HCT116 (cell line): ENCODE results near the gene STK32C. TPM values are rescaled to one million over a fixed set of nuclear protein-coding genes. Genes with fewer than 3 reads are reported as not detected.

Experiments
- ATAC-seq: fragments of 200-7000 bp; cut with Tn5 transposase; 2 replicates; pipeline ENCODE4 v1.9.1; 2020; ENCODE audit warnings: mild to moderate bottlenecking, moderate library complexity
- BruUV-seq: library from RNA; stranded (reverse); fragments of 400-500 nt; replicated peaks from 2 replicates; lab custom pipeline; 2021; lab: Mats Ljungman, UMichigan
- CTCF ChIA-PET: fragments of 300-600 bp; sonication (Branson Sonifier 250); formaldehyde crosslinking; loops from one replicate; lab custom pipeline; 2021; ENCODE audit warnings: antibody characterized with exemption; lab: Charles Lee
- POLR2A ChIA-PET: fragments of 300-600, 350-600 bp; sonication (Branson Sonifier 250); formaldehyde crosslinking; loops from one replicate; lab custom pipeline; 2021; ENCODE audit warnings: antibody characterized with exemption; lab: Charles Lee
- RAD21 ChIA-PET, 2 experiments: fragments of 300-600 bp; sonication (Branson Sonifier 250); formaldehyde crosslinking; loops; one replicate each; lab custom pipeline; 2023; ENCODE audit warnings: low total read pairs in 2 of 2; ENCODE audit not compliant: uncharacterized antibody in 2 of 2, unreplicated experiment in 2 of 2, low non-redundant PET in 1 of 2; lab: Charles Lee
- DNase-seq: peaks from one replicate; pipeline ENCODE4 v3.0.0-alpha.2; 2010; ENCODE audit warnings: low read depth, low spot score
- H2AFZ ChIP-seq: fragments of 200-600 bp; shearing (Covaris generic), sonication (generic); 2 replicates; pipeline ENCODE4 v1.6.1; 2017; ENCODE audit warnings: low read depth, mixed run types, mixed read lengths, antibody characterized with exemption, low read length; ENCODE audit not compliant: poor library complexity, severe bottlenecking
- H3K27ac ChIP-seq: 2 replicates; pipeline ENCODE4 v1.5.1; 2012; ENCODE audit warnings: low read depth, low read length
- H3K27me3 ChIP-seq: fragments of 200-600 bp; sonication (generic); 2 replicates; pipeline ENCODE4 v1.6.1; 2016; ENCODE audit warnings: mixed run types, low read length, mixed read lengths; ENCODE audit not compliant: insufficient read depth
- H3K36me3 ChIP-seq, 2 experiments: fragments of 200-500 bp in 1 of 2; fragments of 200-600 bp in 1 of 2; sonication (Bioruptor generic) in 1 of 2; sonication (generic) in 1 of 2; 2 replicates each; pipeline versions ENCODE4 v1.5.1 to v1.6.1; 2014 to 2016; ENCODE audit warnings: low read length in 2 of 2, inconsistent platforms in 1 of 2, mixed read lengths in 1 of 2, mixed run types in 1 of 2; ENCODE audit not compliant: insufficient read depth in 2 of 2, control insufficient read depth in 1 of 2
- H3K4me1 ChIP-seq, 2 experiments: fragments of 200-600 bp in 1 of 2; sonication (generic) in 1 of 2; 2 replicates each; pipeline versions ENCODE4 v1.5.1 to v1.6.1; 2012 to 2017; ENCODE audit warnings: low read length in 2 of 2, inconsistent platforms in 1 of 2, mild to moderate bottlenecking in 1 of 2, mixed read lengths in 1 of 2, mixed run types in 1 of 2, moderate library complexity in 1 of 2; ENCODE audit not compliant: insufficient read depth in 2 of 2, control insufficient read depth in 1 of 2
- H3K4me2 ChIP-seq: fragments of 200-600 bp; sonication (generic); 2 replicates; pipeline ENCODE4 v1.6.1; 2017; ENCODE audit warnings: mixed run types, low read length, mixed read lengths
- H3K4me3 ChIP-seq, 2 experiments: fragments of 200-600 bp in 1 of 2; sonication (generic) in 1 of 2; replicated peaks in 1 of 2; 2 replicates each; pipeline ENCODE4 v1.5.1; 2011 to 2016; ENCODE audit warnings: low read length in 2 of 2, control low read depth in 1 of 2, low read depth in 1 of 2, mild to moderate bottlenecking in 1 of 2, mixed read lengths in 1 of 2, mixed run types in 1 of 2
- H3K79me2 ChIP-seq: fragments of 200-600 bp; sonication (generic); 2 replicates; pipeline ENCODE4 v1.6.1; 2017; ENCODE audit warnings: mild to moderate bottlenecking, mixed run types, low read length, moderate library complexity, mixed read lengths; ENCODE audit not compliant: insufficient read depth
- H3K9ac ChIP-seq: fragments of 200-600 bp; sonication (generic); 2 replicates; pipeline ENCODE4 v1.6.1; 2016; ENCODE audit warnings: low read length, mixed read lengths
- H3K9me2 ChIP-seq: fragments of 200-600 bp; sonication (generic), shearing (Covaris generic); 2 replicates; pipeline ENCODE4 v1.6.1; 2017; ENCODE audit warnings: mixed run types, mild to moderate bottlenecking, moderate library complexity; ENCODE audit not compliant: insufficient read depth
- H3K9me3 ChIP-seq, 2 experiments: fragments of 200-500 bp in 1 of 2; fragments of 200-600 bp in 1 of 2; sonication (Bioruptor generic) in 1 of 2; sonication (generic) in 1 of 2; 2 replicates each; pipeline ENCODE4 v1.6.1; 2014 to 2017; ENCODE audit warnings: low read length in 2 of 2, mixed read lengths in 2 of 2, inconsistent platforms in 1 of 2, low read depth in 1 of 2, mild to moderate bottlenecking in 1 of 2, mixed run types in 1 of 2, moderate library complexity in 1 of 2; ENCODE audit not compliant: control insufficient read depth in 1 of 2, insufficient read depth in 1 of 2
- H4K20me1 ChIP-seq: fragments of 200-600 bp; sonication (generic), shearing (Covaris generic); 2 replicates; pipeline ENCODE4 v1.6.1; 2017; ENCODE audit warnings: mixed run types, mild to moderate bottlenecking, moderate library complexity; ENCODE audit not compliant: insufficient read depth
- CBX3 ChIP-seq: IDR thresholded peaks from 2 replicates; pipeline ENCODE4 v1.6.1; 2012; ENCODE audit warnings: low read depth
- CEBPB ChIP-seq: IDR thresholded peaks from 2 replicates; pipeline ENCODE4 v1.6.1; 2012; ENCODE audit warnings: low read depth
- POLR2A ChIP-seq: IDR thresholded peaks from 2 replicates; pipeline ENCODE4 v1.7.0; 2011; ENCODE audit warnings: borderline replicate concordance; ENCODE audit not compliant: insufficient read depth, insufficient read length; ENCODE audit errors: extremely low read depth
- POLR2AphosphoS5 ChIP-seq: IDR thresholded peaks from 2 replicates; pipeline ENCODE4 v1.6.1; 2011; ENCODE audit warnings: mild to moderate bottlenecking, low read depth, low read length, moderate library complexity
- RAD21 ChIP-seq: IDR thresholded peaks from 2 replicates; pipeline ENCODE4 v1.6.1; 2012; ENCODE audit warnings: low read depth, mild to moderate bottlenecking
- TCF7L2 ChIP-seq: IDR thresholded peaks from 2 replicates; pipeline ENCODE4 v1.7.0; 2011; ENCODE audit warnings: borderline replicate concordance, inconsistent platforms; ENCODE audit not compliant: insufficient read depth, insufficient read length; ENCODE audit errors: extremely low read depth
- YY1 ChIP-seq: IDR thresholded peaks from 2 replicates; pipeline ENCODE4 v1.6.1; 2011; ENCODE audit warnings: low read length, low read depth, moderate library complexity, mild to moderate bottlenecking; ENCODE audit not compliant: insufficient replicate concordance; ENCODE audit errors: extremely low read depth
- ZNF274 ChIP-seq: fragments of 200-500 bp; sonication (Bioruptor generic); IDR thresholded peaks from 2 replicates; pipeline ENCODE4 v1.6.1; 2014; ENCODE audit warnings: mild to moderate bottlenecking, low read depth, low read length, inconsistent platforms
- intact Hi-C: fragments of 100-400 bp; cut with micrococcal nuclease; formaldehyde crosslinking; loops from 2 replicates; pipeline ENCODE4 v1.10.0; 2022
- total RNA-seq: library from RNA; stranded (reverse); gene quantifications from one replicate; pipeline ENCODE4 v1.2.1, GENCODE V29; 2021; ENCODE audit not compliant: unreplicated experiment
- TF ChIP-seq, protein P1 (sequence below): IDR thresholded peaks from 2 replicates; pipeline ENCODE4 v1.6.1; 2012
- TF ChIP-seq, protein P2 (sequence below): IDR thresholded peaks from 2 replicates; pipeline ENCODE4 v1.6.1; 2012

The STK32C gene
- total RNA-seq, 1 experiment from 2014 or later: 29.7 TPM

DNA sequence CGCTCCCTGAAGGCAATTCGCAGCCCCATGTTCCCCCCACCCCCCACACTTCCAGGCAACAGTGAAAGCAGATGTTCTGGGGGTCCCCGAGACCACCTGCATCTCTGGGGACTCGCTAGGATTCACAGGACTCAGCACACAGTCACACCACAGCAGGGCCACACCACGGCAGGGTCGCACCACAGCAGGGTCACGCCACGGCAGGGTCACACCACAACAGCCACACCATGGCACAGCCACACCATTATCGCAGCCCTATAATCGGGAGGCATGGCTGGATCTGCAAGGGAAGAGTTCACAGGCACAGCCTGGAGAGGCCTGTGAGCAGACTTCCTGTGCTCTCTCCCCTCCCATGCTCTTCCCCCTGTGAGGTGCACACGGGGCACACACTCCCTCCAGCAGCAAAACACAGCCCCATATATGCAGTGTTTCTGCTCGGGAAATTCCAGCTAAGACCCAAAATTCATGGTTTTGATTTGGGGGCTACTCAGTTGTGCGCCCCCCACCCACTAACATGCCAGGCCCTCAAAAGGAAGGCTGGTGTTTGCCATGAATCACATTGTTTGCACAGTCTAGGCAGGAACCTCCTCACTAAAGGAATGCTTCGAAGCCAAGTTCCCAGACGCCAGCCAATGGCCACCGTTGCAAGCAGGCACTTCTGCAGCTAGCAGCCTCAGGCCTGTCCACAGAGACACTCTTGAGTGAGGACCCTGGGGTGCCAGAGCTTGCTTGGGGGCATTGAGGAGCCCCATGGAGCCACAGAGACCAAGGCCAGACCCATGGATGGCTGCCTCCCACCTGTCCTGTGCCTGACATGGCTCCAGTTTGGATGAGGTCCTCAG lies 128.0 kb downstream of the STK32C start:
- Histone ChIP-seq H3K4me2 (no peak overlapping the region), H3K27ac (no peak overlapping the region), H4K20me1 (no peaks in the 10 kb centered on the region), H3K79me2 (no peaks in the 10 kb centered on the region), H3K9ac (no peak overlapping the region), H3K4me3 (no peak overlapping the region), H2AFZ (no peak overlapping the region), H3K27me3 (peaks cover 10% of the 10 kb centered on the region; the same call in 1 of the 2 replicates), H3K36me3 (no peaks in the 10 kb centered on the region), H3K4me1 (no peaks in the 10 kb centered on the region), H3K9me3 (no peaks in the 10 kb centered on the region), H3K9me2 (no peaks in the 10 kb centered on the region)
- DNase-seq: no peak
- BruUV-seq: no TSS peak
- no peak for ATAC-seq
- ChIA-PET RAD21 (no interaction called here), POLR2A (no interaction called here), CTCF (no interaction called here)
- intact Hi-C loops: no loop called here
- TF ChIP-seq POLR2AphosphoS5: no peak
- no peak for TF ChIP-seq YY1
- no peak for TF ChIP-seq RAD21
- no peak for TF ChIP-seq POLR2A
- TF ChIP-seq TCF7L2: no peak
- TF ChIP-seq, protein P1, sequence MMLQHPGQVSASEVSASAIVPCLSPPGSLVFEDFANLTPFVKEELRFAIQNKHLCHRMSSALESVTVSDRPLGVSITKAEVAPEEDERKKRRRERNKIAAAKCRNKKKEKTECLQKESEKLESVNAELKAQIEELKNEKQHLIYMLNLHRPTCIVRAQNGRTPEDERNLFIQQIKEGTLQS: no peak
- TF ChIP-seq, protein P2, sequence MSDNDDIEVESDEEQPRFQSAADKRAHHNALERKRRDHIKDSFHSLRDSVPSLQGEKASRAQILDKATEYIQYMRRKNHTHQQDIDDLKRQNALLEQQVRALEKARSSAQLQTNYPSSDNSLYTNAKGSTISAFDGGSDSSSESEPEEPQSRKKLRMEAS: no peak
- TF ChIP-seq CEBPB: no peak
- no peak for TF ChIP-seq CBX3
- TF ChIP-seq ZNF274: no peak
